Activated effector memory CD4-positive, alpha-beta T cell treated with anti-CD3 and anti-CD28 coated beads, Interleukin-2, amount 50 U/mL, for 16 hours (primary cell): ENCODE measurements around the gene SV2C.
A peak's percentile ranks its signal among the peaks of the same experiment; 100 is the strongest.
"Not testable (repeated sequence)": the region's sequence is repeated elsewhere in the genome, so short reads cannot be mapped to it uniquely, and the experiment has no call there.

Experiments
- DNase-seq: peaks from one replicate; pipeline ENCODE4 v3.0.0-alpha.2; 2020

SV2C gene

GRCh38 chr5:76209297-76209696 is 126.1 kb downstream of the SV2C start:
- no peak for DNase-seq

DNA sequence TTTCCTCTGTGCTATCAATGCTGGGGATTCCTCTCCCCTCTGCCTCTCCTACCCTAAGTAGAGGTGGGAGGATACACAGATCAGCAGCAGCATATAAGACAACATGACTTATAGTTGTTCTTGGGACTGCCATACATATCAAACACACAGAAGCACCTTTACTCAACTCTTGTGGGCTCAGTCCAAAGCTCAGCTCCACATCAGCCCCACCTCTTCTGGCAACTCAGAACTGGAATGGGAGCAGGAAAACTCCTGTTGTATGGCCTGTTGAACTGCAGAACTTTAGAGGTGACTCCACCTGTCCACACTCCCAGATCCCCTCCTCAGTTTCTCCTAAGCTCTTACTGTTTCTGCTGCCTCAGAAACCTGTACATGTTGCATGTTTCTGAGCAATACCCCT is 127.8 kb downstream of the SV2C start:
- DNase-seq: no peak

DNA sequence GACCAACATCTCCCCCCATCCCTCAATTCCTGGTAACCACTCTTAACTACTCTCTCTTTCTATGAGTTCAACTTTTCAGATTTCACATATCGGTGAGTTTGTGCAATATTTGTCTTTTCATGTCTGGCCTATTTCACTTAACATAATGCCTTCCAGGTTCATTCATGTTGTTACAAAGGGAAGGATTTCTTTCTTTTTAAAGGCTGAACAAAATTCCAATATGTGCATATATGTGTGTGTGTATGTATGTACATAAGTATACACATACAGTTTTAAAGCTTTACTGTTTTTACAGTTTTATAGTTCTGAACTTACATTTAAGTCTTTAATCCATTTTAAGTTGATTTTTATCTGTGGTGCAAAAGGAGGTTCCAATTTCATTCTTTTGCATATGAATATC is 130.7 kb downstream of the SV2C start:
- DNase-seq: no peak

DNA sequence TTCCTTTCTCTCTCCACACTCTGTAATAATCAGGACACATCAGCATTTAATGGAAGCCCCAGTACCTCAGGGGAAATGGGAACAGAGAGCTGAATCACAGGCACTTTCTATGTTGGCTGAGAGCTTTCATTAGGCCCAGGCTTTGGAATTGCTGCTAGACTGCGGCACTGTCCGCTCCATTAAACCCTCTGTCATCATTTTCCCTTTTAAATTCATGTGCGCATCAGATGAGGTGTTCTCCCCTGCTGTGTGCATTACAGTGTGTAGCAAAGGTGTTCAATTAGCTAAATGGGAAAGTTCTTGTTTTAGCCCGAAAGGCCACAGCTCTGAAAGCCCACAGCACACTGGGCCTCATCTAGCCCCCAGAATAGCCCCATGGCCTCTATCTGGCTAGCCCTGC is 133.6 kb downstream of the SV2C start:
- DNase-seq: no peak

- DNase-seq: no peak
Measured at GRCh38 chr5:76219636-76220035, 136.5 kb downstream of the SV2C start.

- DNase-seq: no peak
Measured at GRCh38 chr5:76221311-76221710, 138.1 kb downstream of the SV2C start.

DNA sequence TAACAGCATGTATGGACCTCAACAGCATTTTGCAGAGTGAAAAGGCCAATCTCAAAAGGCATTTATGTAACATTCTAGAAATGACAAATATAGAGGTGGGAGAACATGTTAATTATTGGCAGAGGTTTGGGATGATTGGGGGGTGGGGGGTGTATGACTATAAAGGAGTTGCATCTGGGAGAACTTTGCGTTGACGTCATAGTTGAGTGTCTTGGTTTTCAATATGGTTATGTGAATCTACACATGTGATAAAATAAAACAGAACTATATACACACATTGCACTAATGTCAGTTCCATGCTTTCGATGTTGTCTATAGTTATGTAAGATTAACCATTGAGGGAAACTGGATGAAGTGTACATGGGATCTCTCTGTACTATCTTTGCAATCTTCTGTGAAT is 139.1 kb downstream of the SV2C start:
- no peak for DNase-seq

- DNase-seq: no peak
Measured at GRCh38 chr5:76223696-76224095, 140.5 kb downstream of the SV2C start.

GRCh38 chr5:76224898-76225297 is 141.7 kb downstream of the SV2C start:
- DNase-seq: no peak

DNA sequence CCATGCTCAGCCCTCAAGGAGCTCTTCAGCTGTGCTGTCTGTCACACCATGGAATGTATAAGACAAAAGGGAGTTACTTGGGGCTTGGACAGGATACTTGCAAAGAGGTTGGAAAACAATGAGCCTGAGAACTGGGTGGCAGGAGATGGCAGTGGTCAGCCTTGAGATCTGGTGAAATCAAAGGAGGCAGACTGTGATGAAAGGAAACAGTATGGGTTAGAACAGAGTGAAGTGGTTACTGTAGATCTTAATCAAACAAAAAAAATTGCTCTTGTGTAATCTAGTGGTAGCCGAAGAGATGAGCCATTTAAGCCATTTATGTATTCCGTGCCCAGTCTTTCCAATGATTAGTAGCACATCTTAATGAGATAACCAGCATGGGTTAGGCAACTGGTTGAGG is 142.2 kb downstream of the SV2C start:
- no peak for DNase-seq

GRCh38 chr5:76229900-76230299 is 146.7 kb downstream of the SV2C start:
- DNase-seq: no peak

GRCh38 chr5:76230711-76231285 is 147.6 kb downstream of the SV2C start:
- DNase-seq: no peak

- DNase-seq: no peak
Measured at GRCh38 chr5:76234665-76235064, 151.5 kb downstream of the SV2C start.

GRCh38 chr5:76236684-76237083 is 153.5 kb downstream of the SV2C start:
- no peak for DNase-seq

GRCh38 chr5:76240336-76240735 is 157.2 kb downstream of the SV2C start:
- no peak for DNase-seq

DNA sequence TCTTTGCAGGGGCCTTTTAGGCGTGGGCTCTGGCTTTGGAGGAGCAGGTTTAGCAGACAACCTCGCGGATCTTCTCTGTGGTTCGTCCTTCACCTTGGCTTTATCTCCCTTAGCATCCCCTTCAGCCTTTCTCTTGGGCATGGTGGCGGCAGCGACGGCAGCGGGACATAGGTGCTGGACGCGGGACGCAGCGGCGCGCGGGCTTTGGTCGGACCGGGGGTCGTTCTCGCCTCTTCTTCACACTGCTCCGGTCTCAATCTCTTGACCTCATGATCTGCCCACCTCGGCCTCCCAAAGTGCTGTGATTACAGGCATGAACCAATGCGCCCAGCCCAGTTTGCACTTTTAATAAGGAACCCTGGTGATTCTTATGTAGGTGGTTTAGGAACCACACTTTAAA is 159.0 kb downstream of the SV2C start:
- not testable (repeated sequence) for DNase-seq

DNA sequence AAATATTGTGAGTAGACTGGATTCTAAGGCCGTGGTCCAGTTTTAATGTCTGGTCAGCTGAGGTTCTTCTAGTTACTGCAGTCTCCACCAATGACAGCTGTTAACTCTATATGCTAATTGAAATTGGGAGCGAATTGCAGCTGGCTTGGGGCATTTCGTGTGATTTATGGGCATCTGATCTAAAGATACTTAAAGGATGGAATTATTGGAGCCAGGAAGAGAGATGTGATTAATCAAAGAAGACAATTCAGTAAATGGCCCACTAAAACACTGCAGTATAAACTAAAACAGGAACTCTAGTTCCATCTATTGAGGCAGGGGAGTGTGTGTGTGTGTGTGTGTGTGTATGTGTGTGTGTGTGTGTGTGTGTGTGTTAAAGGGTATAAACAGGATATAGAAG is 162.4 kb downstream of the SV2C start:
- no peak for DNase-seq

DNA sequence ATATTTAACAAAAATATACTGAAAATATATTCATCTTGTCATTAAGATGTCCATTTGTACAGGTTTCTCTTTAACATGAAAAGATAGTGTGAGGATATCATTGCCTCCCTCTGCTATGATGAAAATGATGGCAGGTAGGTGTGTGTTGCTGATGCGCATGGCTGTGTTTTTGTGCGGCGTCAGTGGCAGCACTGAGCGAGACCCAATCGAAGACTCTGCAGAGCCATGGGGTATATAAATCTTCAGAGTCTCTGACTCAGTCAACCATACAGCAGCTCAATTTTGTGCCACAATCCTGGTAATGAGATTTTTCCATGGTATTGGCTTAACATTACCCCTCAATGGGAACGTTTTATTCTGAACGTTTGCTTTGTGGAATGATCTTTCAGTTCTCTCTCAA is 166.4 kb downstream of the SV2C start:
- DNase-seq: no peak

GRCh38 chr5:76250463-76250862 is 167.3 kb downstream of the SV2C start:
- DNase-seq: no peak

DNA sequence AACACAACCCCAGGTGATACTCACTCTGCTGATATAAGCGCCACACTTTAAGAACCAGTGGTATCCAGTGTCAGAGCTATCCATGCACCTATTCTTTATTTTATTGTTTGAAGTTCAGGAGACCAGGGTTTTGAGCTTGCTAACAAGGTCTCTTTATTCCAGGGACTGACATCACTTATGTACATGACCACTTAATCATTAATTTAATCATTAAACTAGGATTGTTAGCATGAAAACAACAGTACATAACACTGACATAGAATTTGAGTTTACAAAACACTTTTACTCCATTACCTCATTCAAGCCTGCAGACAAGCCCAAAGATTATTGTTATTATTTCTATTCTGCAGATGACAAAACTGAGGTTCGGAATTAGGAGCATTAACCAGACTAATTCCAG is 168.5 kb downstream of the SV2C start:
- DNase-seq: no peak

DNA sequence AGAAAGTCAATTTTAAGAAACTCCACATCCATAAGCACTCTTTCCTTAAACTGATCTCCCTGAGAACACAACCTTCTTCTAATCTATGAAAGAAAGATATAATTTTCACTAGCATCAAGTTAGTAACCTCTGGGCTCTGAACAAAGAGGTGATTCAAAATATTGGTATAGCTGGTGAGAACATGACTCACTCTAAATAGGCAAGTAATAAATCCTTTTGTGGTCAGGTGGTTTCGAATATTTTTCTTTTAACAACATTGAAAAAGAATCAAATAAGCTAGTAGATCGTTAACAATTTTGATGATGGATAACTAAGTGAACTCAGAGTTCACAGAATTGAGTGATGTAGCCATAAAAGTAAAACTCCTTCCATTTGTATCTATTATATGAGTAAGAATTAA is 169.3 kb downstream of the SV2C start:
- no peak for DNase-seq

- DNase-seq: peak; percentile 83
Measured at GRCh38 chr5:76256116-76256889, 173.1 kb downstream of the SV2C start.

DNA sequence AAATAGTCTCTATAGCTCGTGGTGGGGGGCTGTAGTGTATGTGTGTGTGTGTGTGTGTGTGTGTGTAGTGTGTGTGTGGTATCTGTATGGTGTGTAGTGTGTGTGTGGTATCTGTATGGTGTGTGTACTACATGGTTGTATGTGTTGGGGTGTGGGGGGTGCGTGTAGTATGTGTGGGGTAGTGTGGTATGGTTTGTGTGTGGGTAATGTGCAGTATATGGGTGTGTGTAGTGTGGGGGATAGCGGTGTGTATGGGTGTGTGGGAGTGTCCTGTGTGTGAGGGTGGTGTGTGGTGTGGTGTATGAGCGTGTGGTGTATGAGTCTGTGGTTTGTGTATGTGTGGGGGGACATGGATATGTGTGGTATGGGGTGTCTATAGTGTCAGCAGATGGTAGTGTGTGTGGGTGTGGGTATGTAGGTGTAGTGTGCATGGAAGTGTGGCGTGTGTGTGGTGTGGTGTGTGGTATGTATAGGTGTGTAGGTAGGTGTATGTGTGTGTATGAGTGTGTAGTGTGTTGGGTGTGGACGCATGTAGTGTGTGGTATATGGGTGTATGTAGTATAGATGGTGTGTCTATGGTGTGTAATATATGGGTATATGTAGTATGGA is 174.1 kb downstream of the SV2C start:
- no peak for DNase-seq

- DNase-seq: no peak
Measured at GRCh38 chr5:76257897-76258296, 174.7 kb downstream of the SV2C start.

DNA sequence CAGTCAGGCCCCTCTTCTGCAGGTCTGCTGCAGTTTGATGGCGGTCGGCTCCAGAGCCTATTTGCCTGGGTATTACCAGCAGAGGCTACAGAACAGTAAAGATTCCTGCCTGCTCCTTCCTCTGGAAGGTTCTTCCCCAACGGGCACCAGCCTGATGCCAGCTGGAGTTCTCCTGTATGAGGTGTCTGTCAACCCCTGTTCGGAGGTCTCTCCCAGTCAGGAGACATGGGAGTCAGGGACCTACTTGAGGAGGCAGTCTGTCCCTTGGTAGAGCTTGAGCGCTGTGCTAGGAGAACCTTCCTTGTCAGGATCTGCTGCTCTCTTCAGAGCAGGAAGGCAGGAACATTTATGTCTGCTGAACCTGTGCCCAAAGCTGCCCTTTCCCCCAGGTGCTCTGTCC is 181.5 kb downstream of the SV2C start:
- DNase-seq: no peak
